Esophagus muscularis mucosa (tissue), 4 donors: ENCODE results near the gene C13orf46. TPM values are rescaled to one million over a fixed set of nuclear protein-coding genes. Genes with fewer than 3 reads are reported as not detected.

Experiments used
- DNase-seq: peaks from one replicate; pipeline ENCODE4 v3.0.0-alpha.2; 2017; ENCODE audit errors: extremely low spot score
- H3K27ac ChIP-seq, 4 donors: fragments of 200-600 bp; sonication (generic); replicated peaks in 1 of 4; 1 replicate in 3 of 4; 2 replicates in 1 of 4; pipeline ENCODE4 v1.5.1; 2016 to 2019; ENCODE audit warnings: mild to moderate bottlenecking in 1 of 4
- H3K27me3 ChIP-seq, 4 donors: fragments of 200-600 bp; sonication (generic); one replicate each; pipeline versions ENCODE4 v1.5.1 to v1.6.0; 2016 to 2019
- H3K36me3 ChIP-seq, 4 donors: fragments of 200-600 bp; sonication (generic); one replicate each; pipeline ENCODE4 v1.5.1; 2016 to 2019
- H3K4me1 ChIP-seq, 4 donors: fragments of 200-600 bp; sonication (generic); one replicate each; pipeline ENCODE4 v1.5.1; 2016 to 2019
- H3K4me3 ChIP-seq, 4 donors: fragments of 200-600 bp; sonication (generic); 1 replicate in 2 of 4; 2 replicates in 2 of 4; pipeline ENCODE4 v1.5.1; 2016 to 2019; ENCODE audit warnings: mild to moderate bottlenecking in 4 of 4, moderate library complexity in 1 of 4
- H3K9me3 ChIP-seq, 4 donors: fragments of 200-600 bp; sonication (generic); 1 replicate in 3 of 4; 2 replicates in 1 of 4; pipeline ENCODE4 v1.5.1; 2016 to 2019
- CTCF ChIP-seq, 3 experiments: fragments of 200-600 bp in 2 of 3; fragments of 450-650 bp in 1 of 3; sonication (generic) in 2 of 3; IDR thresholded peaks; one replicate each; pipeline ENCODE4 v1.5.1; 2017 to 2019; ENCODE audit warnings: antibody characterized with exemption in 3 of 3, mild to moderate bottlenecking in 2 of 3, moderate library complexity in 1 of 3
- EP300 ChIP-seq: sonication (generic); formaldehyde crosslinking; IDR thresholded peaks from one replicate; pipeline ENCODE4 v1.6.1; 2017; ENCODE audit warnings: antibody characterized with exemption
- POLR2A ChIP-seq: fragments of 450-650 bp; IDR thresholded peaks from one replicate; pipeline ENCODE4 v1.6.1; 2017; ENCODE audit warnings: antibody characterized with exemption, moderate library complexity, mild to moderate bottlenecking, low read depth
- POLR2AphosphoS5 ChIP-seq, 2 donors: sonication (generic); formaldehyde crosslinking; IDR thresholded peaks; one replicate each; pipeline ENCODE4 v1.6.1; 2017; ENCODE audit warnings: antibody characterized with exemption in 2 of 2
- WGBS: methylation state at CpG from one replicate; pipeline ENCODE4 v1.1.5; 2018; 5-methylcytosine and 5-hydroxymethylcytosine counted together
- intact Hi-C: fragments of 100-400 bp; cut with DNase I; formaldehyde crosslinking; loops from one replicate; pipeline ENCODE4 v1.15.1; 2023
- total RNA-seq, 4 donors: library from RNA; depleted of rRNA; stranded (reverse); fragments of >200 nt; gene quantifications; one replicate each; pipeline versions ENCODE4 v1.1.0 to v1.2.1, GENCODE V29; 2016

The C13orf46 gene
- total RNA-seq, 4 donors from 2014 or later: 0.17 to 2.1 (median 0.89) TPM

- Histone ChIP-seq H3K9me3 (no peaks in the 10 kb centered on the region), H3K27me3 (no peaks in the 10 kb centered on the region), H3K4me3 (no peak overlapping the region), H3K36me3 (peaks cover 0 to 8% (median 3%) of the 10 kb centered on the region in 4 donors), H3K4me1 (no peaks in the 10 kb centered on the region), H3K27ac (no peak overlapping the region)
- WGBS: 88% methylated on average over 20 of the region's 21 CpGs
- no peak for TF ChIP-seq CTCF (IDR thresholded peaks at IDR 0.05)
- TF ChIP-seq POLR2AphosphoS5 (IDR thresholded peaks at IDR 0.05): no peak
- TF ChIP-seq EP300: no peak
- TF ChIP-seq POLR2A: no peak
- no peak for DNase-seq
- intact Hi-C loops: no loop called here
Measured at GRCh38 chr13:113964251-113964995, 9.5 kb downstream of the C13orf46 start.

- intact Hi-C loops: no loop called here
- TF ChIP-seq POLR2AphosphoS5 (IDR thresholded peaks at IDR 0.05): no peak
- no peak for DNase-seq
- no peaks in the 10 kb centered on the region for H3K9me3 ChIP-seq
- H3K27me3 ChIP-seq: no peaks in the 10 kb centered on the region
- no peaks in the 10 kb centered on the region for H3K4me1 ChIP-seq
- 83% methylated on average over 16 of the region's 16 CpGs for WGBS
- H3K36me3 ChIP-seq: peaks cover 0 to 6% (median 3%) of the 10 kb centered on the region in 4 donors
- H3K27ac ChIP-seq: no peak overlapping the region
- no peak overlapping the region for H3K4me3 ChIP-seq
Measured at GRCh38 chr13:113963376-113963775, 10.5 kb downstream of the C13orf46 start.

GRCh38 chr13:113962975-113963374, 10.9 kb downstream of the C13orf46 start:
- WGBS: 82% methylated on average over 12 of the region's 17 CpGs
- no peak overlapping the region for H3K4me3 ChIP-seq
- H3K4me1 ChIP-seq: no peaks in the 10 kb centered on the region
- intact Hi-C loops: no loop called here
- H3K9me3 ChIP-seq: no peaks in the 10 kb centered on the region
- TF ChIP-seq POLR2A (no peak), POLR2AphosphoS5 (IDR thresholded peaks at IDR 0.05) (no peak), EP300 (no peak), CTCF (IDR thresholded peaks at IDR 0.05) (no peak)
- H3K36me3 ChIP-seq: peaks cover 0 to 6% (median 3%) of the 10 kb centered on the region in 4 donors
- H3K27ac ChIP-seq: no peak overlapping the region
- no peak for DNase-seq
- no peaks in the 10 kb centered on the region for H3K27me3 ChIP-seq

- Histone ChIP-seq H3K27me3 (no peaks in the 10 kb centered on the region), H3K4me3 (no peak overlapping the region), H3K9me3 (no peaks in the 10 kb centered on the region), H3K4me1 (no peaks in the 10 kb centered on the region), H3K27ac (no peak overlapping the region), H3K36me3 (peaks cover 0 to 6% (median 3%) of the 10 kb centered on the region in 4 donors)
- 83% methylated on average over 11 of the region's 11 CpGs for WGBS
- TF ChIP-seq POLR2AphosphoS5 (IDR thresholded peaks at IDR 0.05) (no peak), CTCF (IDR thresholded peaks at IDR 0.05) (no peak), POLR2A (no peak), EP300 (no peak)
- no peak for DNase-seq
- intact Hi-C loops: no loop called here
Measured at GRCh38 chr13:113962386-113962785, 11.5 kb downstream of the C13orf46 start.

GRCh38 chr13:113960276-113960948, 13.5 kb downstream of the C13orf46 start:
- 80% methylated on average over 6 of the region's 6 CpGs for WGBS
- H3K4me3 ChIP-seq: no peak overlapping the region
- no peaks in the 10 kb centered on the region for H3K27me3 ChIP-seq
- H3K27ac ChIP-seq: no peak overlapping the region
- no peak for DNase-seq
- no peaks in the 10 kb centered on the region for H3K4me1 ChIP-seq
- no peaks in the 10 kb centered on the region for H3K9me3 ChIP-seq
- intact Hi-C loops: no loop called here
- H3K36me3 ChIP-seq: no peaks in the 10 kb centered on the region
- TF ChIP-seq POLR2AphosphoS5 (IDR thresholded peaks at IDR 0.05) (no peak), EP300 (no peak), CTCF (IDR thresholded peaks at IDR 0.05) (no peak), POLR2A (no peak)
